HG03103 (cell line): ENCODE data around the gene ZNF207.
"Not testable (repeated sequence)": the region's sequence is repeated elsewhere in the genome, so short reads cannot be mapped to it uniquely, and the experiment has no call there.

Source experiments
- ATAC-seq: cut with Tn5 transposase; IDR thresholded peaks from one replicate; pipeline ENCODE4 v1.9.1; 2021; ENCODE audit warnings: low read depth; ENCODE audit not compliant: unreplicated experiment

The ZNF207 gene

DNA sequence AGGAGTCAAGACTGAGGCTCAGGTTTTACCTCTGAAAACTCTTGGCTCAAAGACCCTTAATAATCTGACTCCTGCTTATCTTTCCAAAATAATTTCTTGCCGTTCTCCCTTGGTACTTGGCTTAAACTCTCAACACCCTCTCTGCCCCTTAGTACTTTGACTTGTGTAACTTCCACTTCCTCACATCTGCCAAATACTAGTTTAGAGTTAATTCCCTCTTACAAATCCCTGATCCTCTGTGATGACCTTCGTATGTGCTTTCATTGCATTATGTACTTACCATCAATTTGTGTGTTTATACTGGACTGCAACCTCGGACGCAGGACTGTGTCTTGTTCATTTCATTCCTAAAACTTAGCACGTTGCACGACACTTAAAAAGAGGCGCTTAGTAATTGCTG lies 35.2 kb downstream of the ZNF207 start:
- ATAC-seq: no peak

DNA sequence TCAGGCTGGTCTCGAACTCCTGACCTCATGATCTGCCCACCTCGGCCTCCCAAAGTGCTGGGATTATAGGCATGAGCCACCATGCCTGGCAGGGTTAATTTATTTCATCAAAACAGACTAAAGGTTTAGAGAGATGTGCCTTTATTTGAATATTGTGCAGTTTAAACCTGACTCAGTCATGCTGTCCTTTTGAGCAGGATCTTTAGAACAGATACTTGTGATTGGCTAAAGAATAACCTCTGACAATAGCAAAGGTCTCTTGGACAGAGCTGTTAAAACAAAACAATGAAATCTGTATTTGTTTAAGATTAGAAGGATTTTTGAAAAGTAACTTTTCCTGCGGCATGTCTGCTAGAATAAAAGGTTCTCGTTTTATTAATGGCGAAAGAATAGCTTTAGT lies 36.0 kb downstream of the ZNF207 start:
- no peak for ATAC-seq

DNA sequence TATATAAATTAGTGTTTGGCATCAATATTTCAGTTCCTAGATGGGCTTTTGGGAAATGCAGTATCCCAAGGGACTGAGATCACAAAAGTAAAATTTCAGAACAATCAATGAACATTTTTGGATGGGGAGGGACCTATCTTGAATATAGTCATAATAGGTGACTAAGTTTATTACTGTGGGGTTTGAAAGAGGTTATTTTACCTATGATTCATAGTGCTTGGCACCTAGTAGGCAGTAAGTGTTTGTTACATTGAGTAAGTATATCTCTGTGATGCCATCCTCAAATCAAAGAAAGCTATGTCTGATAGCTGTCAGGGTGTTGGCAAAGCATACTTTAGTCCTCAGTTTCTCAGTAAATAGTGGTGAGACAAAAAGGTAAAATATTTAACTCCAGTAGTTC lies 36.9 kb downstream of the ZNF207 start:
- ATAC-seq: no peak

DNA sequence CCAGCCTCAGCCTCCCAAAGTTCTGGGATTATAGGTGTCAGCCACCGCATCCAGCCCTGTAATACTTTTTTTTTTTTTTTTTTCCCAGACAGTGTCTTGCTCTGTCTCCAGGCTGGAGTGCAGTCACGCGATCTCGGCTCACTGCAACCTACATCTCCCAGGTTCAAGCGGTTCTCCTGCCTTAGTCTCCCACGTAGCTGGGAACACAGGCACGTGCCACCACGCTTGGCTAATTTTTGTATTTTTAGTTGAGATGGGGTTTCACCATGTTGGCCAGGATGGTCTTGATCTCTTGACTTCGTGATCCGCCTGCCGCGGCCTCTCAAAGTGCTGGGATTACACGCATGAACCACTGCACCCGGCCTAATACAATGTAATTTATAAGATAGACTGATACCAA lies 38.2 kb downstream of the ZNF207 start:
- ATAC-seq: not testable (repeated sequence)

DNA sequence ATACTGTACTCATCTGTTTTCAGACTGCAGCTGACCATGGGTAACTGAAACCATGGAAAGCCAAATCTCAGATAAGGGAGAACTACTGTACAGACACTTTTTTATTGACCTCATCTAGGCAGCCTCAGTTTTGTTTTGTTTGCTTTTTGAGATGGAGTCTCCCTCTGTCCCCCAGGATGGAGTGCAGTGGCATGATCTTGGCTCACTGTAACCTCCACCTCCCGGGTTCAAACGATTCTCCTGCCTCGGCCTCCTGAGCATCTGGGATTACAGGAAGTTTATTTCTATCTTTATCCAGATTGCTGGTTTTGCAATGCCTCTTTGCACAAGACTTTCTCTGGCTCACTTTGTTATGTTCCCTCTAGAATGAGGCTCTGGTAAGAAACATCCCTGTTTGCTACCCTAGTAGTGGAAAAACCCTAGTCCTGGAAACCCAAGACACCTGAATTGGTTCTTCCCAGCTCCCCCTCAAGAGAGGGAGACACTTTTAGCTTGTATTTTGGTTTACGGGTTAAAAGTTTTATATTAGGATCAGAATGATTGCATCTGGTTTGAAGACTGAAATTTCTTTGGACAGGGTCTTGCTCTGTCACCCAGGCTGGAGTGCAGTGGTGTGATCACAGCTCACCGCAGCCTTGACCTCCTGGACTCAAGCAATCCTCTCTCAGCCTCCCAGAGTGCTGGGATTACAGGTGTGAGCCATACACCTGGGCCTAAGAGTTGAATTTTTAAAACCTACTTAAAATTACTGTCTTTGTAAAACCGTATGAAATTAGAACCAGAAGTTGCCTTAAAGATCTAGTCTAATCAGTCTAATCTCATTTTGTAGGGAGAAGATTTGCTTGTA lies 38.9 kb downstream of the ZNF207 start:
- no peak for ATAC-seq

DNA sequence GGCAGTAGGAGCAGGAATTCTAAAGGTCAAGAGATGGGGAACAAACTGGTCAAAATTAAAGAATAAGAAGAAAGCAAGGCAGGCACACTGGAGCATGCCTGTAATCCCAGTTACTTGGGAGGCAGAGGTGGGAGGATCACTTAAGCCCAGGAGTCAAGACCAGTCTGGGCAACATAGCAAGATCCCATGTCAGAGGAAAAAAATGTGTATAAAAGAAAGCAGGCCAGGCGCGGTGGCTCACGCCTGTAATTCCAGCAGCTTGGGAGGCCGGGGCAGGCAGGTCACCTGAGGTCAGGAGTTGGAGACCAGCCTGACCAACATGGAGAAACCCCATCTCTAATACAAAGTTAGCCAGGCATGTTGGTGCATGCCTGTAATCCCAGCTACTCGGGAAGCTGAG lies 43.9 kb downstream of the ZNF207 start:
- no peak for ATAC-seq

DNA sequence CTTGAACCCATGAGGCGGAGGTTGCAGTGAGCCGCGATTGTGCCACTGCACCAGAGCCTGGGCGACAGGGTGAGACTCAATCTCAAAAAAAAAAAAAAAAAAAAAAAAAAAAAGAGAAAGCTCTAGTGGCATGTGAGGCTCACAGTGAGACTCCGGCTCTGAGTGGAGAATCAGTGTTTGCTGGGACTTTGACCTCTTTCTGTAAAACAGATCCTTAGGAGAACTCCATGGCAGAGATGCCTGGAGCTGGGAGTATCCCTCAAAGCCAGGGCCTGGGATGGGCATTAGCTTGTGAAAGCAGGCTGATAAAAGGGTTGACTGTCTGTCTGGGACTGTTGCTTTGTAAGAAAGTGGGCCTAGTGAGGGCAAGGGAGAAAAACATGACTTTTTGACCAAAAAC lies 46.4 kb downstream of the ZNF207 start:
- ATAC-seq: no peak

DNA sequence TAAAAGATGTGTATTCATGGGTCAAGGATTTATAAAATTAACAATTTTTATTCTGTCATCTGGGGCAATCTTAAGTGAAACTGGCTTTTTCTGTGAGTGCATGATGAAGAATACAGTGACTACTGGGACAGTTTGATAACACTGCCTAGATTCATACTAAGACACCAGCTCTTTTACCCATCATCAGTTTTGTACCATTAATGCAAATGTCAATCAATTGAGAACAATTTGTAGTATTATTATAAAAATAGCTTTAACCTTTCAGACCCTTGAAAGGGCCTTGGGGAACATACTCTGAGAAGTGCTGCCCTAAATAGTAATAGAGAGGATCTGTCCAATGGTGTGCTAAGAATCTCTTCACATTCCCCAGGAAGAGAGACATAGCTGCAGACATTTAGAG lies 49.0 kb downstream of the ZNF207 start:
- ATAC-seq: no peak

DNA sequence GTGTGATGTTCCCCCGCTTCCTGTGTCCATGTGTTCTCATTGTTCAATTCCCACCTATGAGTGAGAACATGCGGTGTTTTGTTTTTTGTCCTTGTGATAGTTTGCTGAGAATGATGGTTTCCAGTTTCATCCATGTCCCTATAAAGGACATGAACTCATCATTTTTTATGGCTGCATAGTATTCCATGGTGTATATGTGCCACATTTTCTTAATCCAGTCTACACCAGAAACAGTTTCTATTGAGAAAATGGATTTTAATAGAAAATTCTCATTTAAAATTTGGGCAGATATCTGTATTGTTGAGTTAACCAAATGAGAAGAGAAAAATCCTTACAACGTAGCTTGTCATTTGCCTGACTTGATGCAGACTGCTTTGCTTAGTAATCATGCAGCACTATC lies 60.1 kb downstream of the ZNF207 start:
- not testable (repeated sequence) for ATAC-seq

DNA sequence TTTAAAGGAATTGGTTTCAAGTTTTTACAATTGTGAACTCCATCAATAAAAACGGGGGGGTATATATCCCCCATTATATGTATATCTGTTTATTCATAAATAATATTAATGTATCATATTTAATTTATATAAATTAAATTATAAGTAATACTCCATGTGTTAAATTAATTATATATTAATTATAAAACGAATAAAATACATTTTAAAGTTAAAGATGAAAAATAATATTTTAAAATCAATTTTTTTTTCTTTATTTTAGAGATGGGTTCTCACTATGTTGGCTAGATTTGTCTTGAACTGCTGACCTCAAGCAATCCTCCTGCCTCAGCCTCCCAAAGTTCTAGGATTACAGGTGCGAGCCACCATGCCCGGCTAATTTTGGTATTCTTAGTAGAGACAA lies 76.9 kb downstream of the ZNF207 start:
- ATAC-seq: no peak

DNA sequence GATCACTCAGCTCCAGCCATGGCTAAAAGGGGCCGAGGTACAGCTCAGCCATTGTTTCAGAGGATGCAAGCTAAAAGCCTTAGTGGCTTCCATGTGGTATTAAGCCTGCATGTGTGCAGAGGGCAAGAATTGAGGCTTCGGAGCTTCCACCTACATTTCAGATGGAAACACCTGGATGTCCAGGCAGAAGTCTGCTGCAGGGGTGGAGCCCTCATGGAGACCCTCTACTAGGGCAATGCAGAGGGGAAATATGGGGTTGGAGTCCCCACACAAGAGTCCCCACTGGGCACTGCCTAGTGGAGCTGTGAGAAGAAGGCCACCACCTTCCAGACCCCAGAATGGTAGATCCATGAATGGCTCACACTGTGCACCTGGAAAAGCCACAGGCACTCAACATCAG lies 79.6 kb downstream of the ZNF207 start:
- ATAC-seq: no peak
